ENCODE measurements around the gene MYO5A.
"Not testable (repeated sequence)": the region's sequence is repeated elsewhere in the genome, so short reads cannot be mapped to it uniquely, and the experiment has no call there.

MYO5A gene

GRCh38 chr15:52417957-52418356 is 110.7 kb downstream of the MYO5A start:
- DNase-seq (ENCODE audit: low spot score) = no peak

GRCh38 chr15:52417521-52417920 is 111.2 kb downstream of the MYO5A start:
- no peak for DNase-seq (ENCODE audit: low spot score)

- not testable (repeated sequence) for DNase-seq (ENCODE audit: low spot score)
These were observed 112.1 kb downstream of the MYO5A start for GRCh38 chr15:52416566-52416965.

- DNase-seq (ENCODE audit: low spot score) = no peak
These were observed 113.1 kb downstream of the MYO5A start for GRCh38 chr15:52415628-52416027.

- DNase-seq (ENCODE audit: low spot score) = no peak
These were observed 113.7 kb downstream of the MYO5A start for GRCh38 chr15:52414936-52415335.

- DNase-seq (ENCODE audit: low spot score) = peak; percentile 7
These were observed 119.9 kb downstream of the MYO5A start for GRCh38 chr15:52408823-52409222.

GRCh38 chr15:52407374-52407773 is 121.3 kb downstream of the MYO5A start:
- no peak for DNase-seq (ENCODE audit: low spot score)

GRCh38 chr15:52406601-52407000 is 122.1 kb downstream of the MYO5A start:
- no peak for DNase-seq (ENCODE audit: low spot score)

GRCh38 chr15:52405856-52406255 is 122.8 kb downstream of the MYO5A start:
- DNase-seq (ENCODE audit: low spot score) = no peak

GRCh38 chr15:52397118-52397517 is 131.6 kb downstream of the MYO5A start:
- DNase-seq (ENCODE audit: low spot score) = no peak

- DNase-seq (ENCODE audit: low spot score) = no peak
These were observed 134.6 kb downstream of the MYO5A start for GRCh38 chr15:52394118-52394517.

GRCh38 chr15:52392008-52392687 is 136.5 kb downstream of the MYO5A start:
- peak; percentile 55 for DNase-seq (ENCODE audit: low spot score)

GRCh38 chr15:52391069-52391468 is 137.6 kb downstream of the MYO5A start:
- no peak for DNase-seq (ENCODE audit: low spot score)

- no peak for DNase-seq (ENCODE audit: low spot score)
These were observed 143.0 kb downstream of the MYO5A start for GRCh38 chr15:52385670-52386069.

GRCh38 chr15:52383100-52383588 is 145.5 kb downstream of the MYO5A start:
- peak; percentile 28 for DNase-seq (ENCODE audit: low spot score)

- no peak for DNase-seq (ENCODE audit: low spot score)
These were observed 146.0 kb downstream of the MYO5A start for GRCh38 chr15:52382647-52383046.

GRCh38 chr15:52379395-52380106 is 149.1 kb downstream of the MYO5A start:
- DNase-seq (ENCODE audit: low spot score) = no peak

- no peak for DNase-seq (ENCODE audit: low spot score)
These were observed 149.8 kb downstream of the MYO5A start for GRCh38 chr15:52378746-52379394.

GRCh38 chr15:52370010-52370409 is 158.7 kb downstream of the MYO5A start:
- DNase-seq (ENCODE audit: low spot score) = no peak

GRCh38 chr15:52369455-52369854 is 159.2 kb downstream of the MYO5A start:
- no peak for DNase-seq (ENCODE audit: low spot score)

- DNase-seq (ENCODE audit: low spot score) = no peak
These were observed 159.7 kb downstream of the MYO5A start for GRCh38 chr15:52369030-52369429.

GRCh38 chr15:52368402-52368801 is 160.3 kb downstream of the MYO5A start:
- no peak for DNase-seq (ENCODE audit: low spot score)

GRCh38 chr15:52362497-52362896 is 166.2 kb downstream of the MYO5A start:
- peak; percentile 41 for DNase-seq (ENCODE audit: low spot score)

Data from kidney tubule cell (primary cell).